ENCODE measurements around the gene MFNG.

MFNG gene

GRCh38 chr22:37516456-37516855 lies 30.3 kb upstream of the MFNG start:
- DNase-seq = no peak
- in situ Hi-C loops (cut with HindIII; ENCODE audit: low pct_ligation_motif_present, low pct_unique_long_range_greater_than_20kb, low sequenced_read_pairs) = no loop called here

GRCh38 chr22:37515901-37516300 lies 29.7 kb upstream of the MFNG start:
- DNase-seq = no peak
- in situ Hi-C loops (cut with HindIII; ENCODE audit: low pct_ligation_motif_present, low pct_unique_long_range_greater_than_20kb, low sequenced_read_pairs) = no loop called here

- DNase-seq = no peak
- in situ Hi-C loops (cut with HindIII; ENCODE audit: low pct_ligation_motif_present, low pct_unique_long_range_greater_than_20kb, low sequenced_read_pairs) = no loop called here
These were observed 28.4 kb upstream of the MFNG start for GRCh38 chr22:37514526-37515051.

- in situ Hi-C loops (cut with HindIII; ENCODE audit: low pct_ligation_motif_present, low pct_unique_long_range_greater_than_20kb, low sequenced_read_pairs) = no loop called here
- DNase-seq = no peak
These were observed 25.4 kb upstream of the MFNG start for GRCh38 chr22:37511395-37512104.

GRCh38 chr22:37510091-37510490 lies 23.9 kb upstream of the MFNG start:
- in situ Hi-C loops (cut with HindIII; ENCODE audit: low pct_ligation_motif_present, low pct_unique_long_range_greater_than_20kb, low sequenced_read_pairs) = no loop called here
- no peak for DNase-seq

- DNase-seq = no peak
- in situ Hi-C loops (cut with HindIII; ENCODE audit: low pct_ligation_motif_present, low pct_unique_long_range_greater_than_20kb, low sequenced_read_pairs) = no loop called here
These were observed 23.1 kb upstream of the MFNG start for GRCh38 chr22:37509059-37509860.

GRCh38 chr22:37508431-37508992 lies 22.3 kb upstream of the MFNG start:
- in situ Hi-C loops (cut with HindIII; ENCODE audit: low pct_ligation_motif_present, low pct_unique_long_range_greater_than_20kb, low sequenced_read_pairs) = no loop called here
- no peak for DNase-seq

GRCh38 chr22:37507731-37508130 lies 21.5 kb upstream of the MFNG start:
- no peak for DNase-seq
- in situ Hi-C loops (cut with HindIII; ENCODE audit: low pct_ligation_motif_present, low pct_unique_long_range_greater_than_20kb, low sequenced_read_pairs) = no loop called here

- DNase-seq = no peak
- in situ Hi-C loops (cut with HindIII; ENCODE audit: low pct_ligation_motif_present, low pct_unique_long_range_greater_than_20kb, low sequenced_read_pairs) = no loop called here
These were observed 19.8 kb upstream of the MFNG start for GRCh38 chr22:37505989-37506388.

GRCh38 chr22:37505565-37505964 lies 19.4 kb upstream of the MFNG start:
- in situ Hi-C loops (cut with HindIII; ENCODE audit: low pct_ligation_motif_present, low pct_unique_long_range_greater_than_20kb, low sequenced_read_pairs) = no loop called here
- no peak for DNase-seq

GRCh38 chr22:37504964-37505363 lies 18.8 kb upstream of the MFNG start:
- no peak for DNase-seq
- in situ Hi-C loops (cut with HindIII; ENCODE audit: low pct_ligation_motif_present, low pct_unique_long_range_greater_than_20kb, low sequenced_read_pairs) = no loop called here

- in situ Hi-C loops (cut with HindIII; ENCODE audit: low pct_ligation_motif_present, low pct_unique_long_range_greater_than_20kb, low sequenced_read_pairs) = no loop called here
- DNase-seq = peak; percentile 24
These were observed 17.7 kb upstream of the MFNG start for GRCh38 chr22:37503850-37504249.

- in situ Hi-C loops (cut with HindIII; ENCODE audit: low pct_ligation_motif_present, low pct_unique_long_range_greater_than_20kb, low sequenced_read_pairs) = no loop called here
- DNase-seq = no peak
These were observed 17.0 kb upstream of the MFNG start for GRCh38 chr22:37503183-37503683.

GRCh38 chr22:37502342-37503182 lies 16.4 kb upstream of the MFNG start:
- peak; percentile 37 for DNase-seq
- in situ Hi-C loops (cut with HindIII; ENCODE audit: low pct_ligation_motif_present, low pct_unique_long_range_greater_than_20kb, low sequenced_read_pairs) = no loop called here

GRCh38 chr22:37501610-37502341 lies 15.6 kb upstream of the MFNG start:
- in situ Hi-C loops (cut with HindIII; ENCODE audit: low pct_ligation_motif_present, low pct_unique_long_range_greater_than_20kb, low sequenced_read_pairs) = no loop called here
- peak; percentile 96 for DNase-seq

- in situ Hi-C loops (cut with HindIII; ENCODE audit: low pct_ligation_motif_present, low pct_unique_long_range_greater_than_20kb, low sequenced_read_pairs) = no loop called here
These were observed 14.8 kb upstream of the MFNG start for GRCh38 chr22:37500745-37501609.

More at GRCh38 chr22:37500745-37501609, 14.8 kb upstream of the MFNG start:
- peak; percentile 29 for DNase-seq
